NCI-H226 (cell line): ENCODE results near the gene RETREG1.
"Not testable (repeated sequence)": the region's sequence is repeated elsewhere in the genome, so short reads cannot be mapped to it uniquely, and the experiment has no call there.

Experiments
- DNase-seq: peaks from one replicate; pipeline ENCODE4 v3.0.0-alpha.2; 2015

Gene RETREG1

DNA sequence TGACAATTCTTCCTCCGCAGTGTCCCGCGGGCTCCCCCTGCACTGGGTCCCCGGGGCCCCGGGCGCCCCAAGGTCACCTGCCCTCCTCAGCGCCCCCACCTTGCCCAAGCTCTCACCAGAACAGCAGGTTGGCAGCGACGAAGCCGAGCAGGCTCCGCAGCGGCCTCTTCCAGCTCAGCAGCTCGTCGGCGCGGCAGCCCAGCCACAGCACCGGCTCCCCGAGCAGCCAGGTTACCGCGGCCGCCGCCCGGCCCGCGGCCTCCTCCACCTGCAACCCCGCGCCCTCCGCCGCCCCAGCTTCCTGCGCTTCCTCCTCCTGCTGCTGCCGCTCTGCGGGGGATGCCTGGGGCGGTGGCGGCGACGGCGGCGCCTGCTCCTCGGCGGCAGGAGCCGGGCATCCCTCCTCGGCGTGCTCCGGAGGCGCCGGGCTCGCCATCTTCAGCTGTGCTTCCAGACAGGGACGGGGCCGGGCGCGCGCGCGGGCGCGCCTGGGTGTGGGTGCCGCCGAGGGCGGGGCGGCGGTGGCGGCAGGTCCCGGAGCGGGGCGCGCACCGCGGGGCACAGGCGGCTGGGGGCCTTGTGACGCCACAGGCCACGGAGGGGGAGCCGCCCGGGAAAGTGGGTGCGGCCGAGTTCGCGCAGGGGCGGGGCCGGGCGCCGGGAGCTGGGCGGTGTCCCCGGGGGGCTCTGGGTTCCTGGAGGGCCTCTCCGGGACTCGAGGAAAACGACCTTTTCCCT lies at the start of gene RETREG1:
Gene RETREG1 (minus strand): TSS at position 462 of the 738 bp plus-strand sequence. CDS start 26 bp downstream, at position 436.
- peak; percentile 2 for DNase-seq

DNA sequence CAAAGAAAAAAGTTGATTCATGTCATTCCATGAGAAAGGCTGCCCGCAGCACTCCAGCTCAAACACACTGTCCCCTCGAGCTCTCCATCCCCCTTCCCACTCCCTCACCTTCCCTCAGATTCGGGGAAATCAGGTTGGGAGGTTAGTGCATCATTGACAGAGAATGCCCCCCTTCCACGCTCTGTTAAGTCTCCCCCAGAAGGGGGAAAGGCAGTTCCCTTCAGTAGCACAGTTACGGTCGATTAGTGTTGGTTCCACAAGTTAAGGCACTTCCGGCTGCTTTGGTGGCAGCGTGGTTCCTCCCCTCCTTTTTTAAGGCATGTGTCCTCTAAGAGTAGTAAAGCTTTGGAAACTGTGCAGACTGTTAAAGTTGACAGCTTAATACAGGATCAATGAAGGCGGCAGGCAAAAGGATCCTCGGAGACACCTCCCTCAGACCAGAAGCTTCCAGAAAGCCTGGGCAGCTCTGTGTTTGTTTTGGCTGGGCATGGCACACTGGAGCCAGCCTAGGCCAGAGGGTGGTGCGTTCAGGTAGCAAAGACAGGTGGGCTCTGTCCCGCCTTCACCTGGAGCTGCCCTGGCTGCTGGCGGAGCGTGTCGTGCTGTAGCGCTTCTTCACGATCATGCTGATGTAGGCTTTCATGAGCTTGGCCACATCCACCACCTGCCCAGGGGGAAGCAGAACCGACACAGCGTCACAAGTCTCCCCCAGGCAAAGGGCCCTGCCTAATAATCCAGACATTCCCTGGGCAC lies 49.5 kb upstream of the RETREG1 start:
- DNase-seq = no peak

DNA sequence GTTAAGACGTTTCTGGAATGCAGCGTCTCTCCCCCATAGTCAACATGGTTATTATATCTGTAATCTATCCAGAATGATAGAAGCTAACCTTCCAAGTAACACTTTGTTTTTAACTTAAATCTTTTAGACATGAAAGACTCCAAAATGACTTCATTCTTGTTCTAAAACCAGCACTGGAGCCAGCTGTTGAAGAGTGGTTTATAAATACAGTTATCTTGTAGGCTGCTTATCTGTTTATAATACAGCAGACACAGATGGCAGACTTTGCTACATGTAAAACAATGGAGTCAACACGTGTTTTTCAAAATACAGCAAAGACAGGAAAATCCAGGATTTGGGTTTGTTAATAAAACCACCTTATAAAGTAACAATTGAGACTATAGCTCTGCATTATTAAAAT lies 48.8 kb upstream of the RETREG1 start:
- no peak for DNase-seq

- DNase-seq = no peak
Measured at GRCh38 chr5:16664368-16664767, 47.6 kb upstream of the RETREG1 start.

- DNase-seq = no peak
Measured at GRCh38 chr5:16663840-16664239, 47.0 kb upstream of the RETREG1 start.

GRCh38 chr5:16661713-16662112 lies 44.9 kb upstream of the RETREG1 start:
- DNase-seq = no peak

- no peak for DNase-seq
Measured at GRCh38 chr5:16660982-16661381, 44.2 kb upstream of the RETREG1 start.

GRCh38 chr5:16659536-16659935 lies 42.7 kb upstream of the RETREG1 start:
- DNase-seq = peak; percentile 6

DNA sequence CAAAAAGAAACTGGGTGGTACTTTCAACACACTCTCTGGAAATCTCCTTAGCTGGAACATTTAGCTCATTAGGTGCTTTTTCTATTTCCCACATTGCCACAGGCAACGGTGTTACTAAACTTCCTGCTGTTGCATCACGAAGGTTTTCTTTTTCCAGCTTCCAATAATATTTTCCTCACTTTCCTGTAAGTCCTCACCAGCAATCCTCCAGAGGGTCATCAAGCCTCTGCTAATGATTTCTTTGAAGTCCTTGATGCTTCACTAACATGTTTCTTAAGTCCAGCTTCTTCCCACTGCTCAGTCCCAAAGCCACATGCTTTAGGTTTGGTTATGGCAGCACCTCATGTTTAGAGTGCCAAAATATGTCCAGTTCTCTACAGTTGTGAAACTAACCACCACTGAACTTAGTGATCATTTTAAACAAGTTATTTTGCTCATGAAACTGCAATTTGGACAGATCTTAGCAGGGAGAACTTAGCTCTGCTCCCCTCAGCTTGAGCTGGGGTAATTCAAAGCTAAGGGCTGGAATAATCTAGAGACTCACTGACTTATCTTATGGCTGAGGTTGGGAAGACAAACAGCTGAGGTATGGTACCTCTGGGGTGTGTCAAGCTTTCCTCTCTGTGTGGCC lies 39.9 kb upstream of the RETREG1 start:
- DNase-seq = peak; percentile 7

- no peak for DNase-seq
Measured at GRCh38 chr5:16654647-16655334, 38.0 kb upstream of the RETREG1 start.

GRCh38 chr5:16648739-16649138 lies 31.9 kb upstream of the RETREG1 start:
- not testable (repeated sequence) for DNase-seq

- DNase-seq = no peak
Measured at GRCh38 chr5:16644301-16644889, 27.6 kb upstream of the RETREG1 start.

DNA sequence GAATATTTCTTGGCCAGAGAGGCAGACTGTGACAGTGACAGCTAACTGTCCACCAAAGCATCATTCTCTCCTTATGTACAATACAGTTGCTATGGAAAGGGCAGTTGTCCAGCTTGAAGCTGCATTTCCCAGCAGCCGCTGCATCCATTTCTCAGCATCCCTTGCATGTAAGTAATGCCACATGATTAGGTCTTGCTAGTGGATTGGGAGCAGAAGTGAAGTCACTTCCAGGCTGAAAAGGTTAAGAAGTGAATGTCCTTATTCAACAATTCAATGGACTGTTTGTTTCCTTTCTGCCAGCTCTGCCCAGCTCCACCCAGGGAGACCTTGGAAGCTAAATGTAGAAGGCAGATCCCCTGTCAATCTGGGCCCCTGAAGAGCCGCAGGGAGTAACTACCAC lies 26.1 kb upstream of the RETREG1 start:
- no peak for DNase-seq

- DNase-seq = no peak
Measured at GRCh38 chr5:16639206-16639605, 22.4 kb upstream of the RETREG1 start.

GRCh38 chr5:16628376-16628775 lies 11.6 kb upstream of the RETREG1 start:
- DNase-seq = no peak

DNA sequence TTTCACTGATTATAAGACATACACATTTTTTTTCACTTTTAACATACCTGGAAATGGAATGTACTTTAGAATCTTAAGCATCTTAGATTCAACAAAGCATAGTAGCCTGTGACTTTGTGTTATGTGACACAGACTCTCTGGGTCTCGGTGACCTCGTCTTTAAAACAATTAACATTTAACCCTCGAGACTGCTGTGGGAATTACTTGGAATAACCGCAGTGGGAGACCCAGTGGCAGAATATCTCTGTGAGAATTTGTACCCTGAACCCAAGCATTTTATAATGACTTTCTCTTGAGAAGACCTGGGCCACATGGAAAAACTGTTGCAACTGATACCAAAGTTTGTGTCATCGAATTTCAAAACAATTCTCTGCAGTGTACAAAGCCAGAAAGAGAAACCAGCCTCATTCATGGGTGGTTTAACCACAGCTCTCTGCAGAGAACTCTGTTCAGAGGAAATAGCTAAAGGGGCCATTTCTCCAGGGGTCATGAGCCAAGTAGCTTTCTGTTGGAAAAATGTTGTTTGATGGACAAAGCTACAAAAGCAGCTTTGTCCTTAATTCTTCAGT lies 10.0 kb upstream of the RETREG1 start:
- DNase-seq = no peak

GRCh38 chr5:16625096-16625495 lies 8.3 kb upstream of the RETREG1 start:
- DNase-seq = no peak

DNA sequence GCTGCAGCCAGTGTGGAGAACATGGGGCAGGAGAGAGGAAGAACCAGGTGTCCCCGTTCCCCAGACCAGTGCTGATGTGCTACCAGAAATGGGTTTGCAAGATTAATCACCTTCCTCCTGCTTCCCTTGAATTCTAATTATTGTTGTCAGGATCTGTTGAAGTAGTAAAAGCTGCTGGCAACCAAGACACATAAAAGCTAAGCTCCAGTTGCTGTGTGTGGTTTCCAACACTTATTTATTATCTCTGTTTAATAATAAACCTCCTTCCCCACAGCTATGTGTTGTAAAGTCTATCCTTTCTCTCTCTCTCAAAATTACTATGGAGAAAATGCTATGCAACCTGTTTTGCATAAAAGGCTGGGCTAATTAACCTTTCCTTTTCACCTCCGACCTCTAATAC lies 2.3 kb upstream of the RETREG1 start:
- DNase-seq = no peak

- no peak for DNase-seq
Measured at GRCh38 chr5:16618138-16618897, 1.5 kb upstream of the RETREG1 start.

- no peak for DNase-seq
Measured at GRCh38 chr5:16617274-16617968, 624 bp upstream of the RETREG1 start.
